D721Med (cell line): ENCODE data around the gene AUH.

Experiments
- DNase-seq: peaks from one replicate; pipeline ENCODE4 v3.0.0; 2011; ENCODE audit warnings: low spot score; ENCODE audit not compliant: insufficient read length
- FAIRE-seq: peaks from 2 replicates; lab custom pipeline; 2011; peaks lifted over from hg19 to GRCh38; lab: Jason Lieb, UNC
- CTCF ChIP-seq: IDR thresholded peaks from 2 replicates; pipeline ENCODE4 v1.5.1; 2012; ENCODE audit warnings: mild to moderate bottlenecking, control low read depth; ENCODE audit not compliant: insufficient read depth; ENCODE audit errors: missing control alignments

Gene AUH

GRCh38 chr9:91340395-91340967, 21.2 kb downstream of the AUH start:
- no peak for DNase-seq
- FAIRE-seq, result no peak
- TF ChIP-seq CTCF, result no peak

- TF ChIP-seq CTCF, result no peak
- no peak for FAIRE-seq
- no peak for DNase-seq
Measured at GRCh38 chr9:91338681-91339080, 23.0 kb downstream of the AUH start.

GRCh38 chr9:91336786-91337185, 24.9 kb downstream of the AUH start:
- DNase-seq (no peak), FAIRE-seq (peak; percentile 41)
- TF ChIP-seq CTCF, result no peak

- no peak for DNase-seq
- no peak for FAIRE-seq
- TF ChIP-seq CTCF, result no peak
Measured at GRCh38 chr9:91334053-91334452, 27.7 kb downstream of the AUH start.

GRCh38 chr9:91333551-91333950, 28.2 kb downstream of the AUH start:
- FAIRE-seq, result no peak
- no peak for DNase-seq
- TF ChIP-seq CTCF, result no peak

- no peak for TF ChIP-seq CTCF
- no peak for FAIRE-seq
- no peak for DNase-seq
Measured at GRCh38 chr9:91332546-91333231, 29.0 kb downstream of the AUH start.

- TF ChIP-seq CTCF, result no peak
- no peak for FAIRE-seq
- no peak for DNase-seq
Measured at GRCh38 chr9:91331849-91332248, 29.9 kb downstream of the AUH start.
